C4-2B (cell line): ENCODE data around the gene WFIKKN1.

Source experiments
- CTCF ChIP-seq: fragments of 450-650 bp; conservative IDR thresholded peaks from 2 replicates; pipeline ENCODE4 v1.5.1; 2017; ENCODE audit warnings: mild to moderate bottlenecking
- ZFX ChIP-seq: fragments of 450-650 bp; IDR thresholded peaks from 2 replicates; pipeline ENCODE4 v1.6.1; 2017

DNA sequence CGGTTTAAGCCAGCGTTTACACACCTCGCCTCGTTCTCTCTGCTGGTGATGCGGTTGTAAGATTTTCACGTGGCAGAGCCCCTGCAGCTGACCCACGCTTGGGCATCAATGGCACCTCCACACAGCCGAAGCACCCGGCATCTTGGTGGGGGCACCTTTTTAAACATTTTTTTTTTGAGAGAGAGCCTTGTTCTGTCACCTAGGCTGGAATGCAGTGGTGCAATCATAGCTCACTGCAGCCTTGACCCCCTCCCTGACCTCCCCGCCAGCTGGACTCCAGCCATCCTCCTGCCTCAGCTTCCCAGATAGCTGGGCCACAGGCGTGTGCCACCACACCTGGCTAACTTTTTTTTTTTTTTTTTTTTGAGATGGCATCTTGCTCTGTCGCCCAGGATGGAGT, 23.2 kb downstream of the WFIKKN1 start:
- TF ChIP-seq CTCF (no peak), ZFX (no peak)
